ENCODE results near the gene VRK1.
A peak's percentile ranks its signal among the peaks of the same experiment; 100 is the strongest.

Gene VRK1

GRCh38 chr14:96888593-96888992 lies 91.4 kb downstream of the VRK1 start:
- DNase-seq = peak; percentile 96

GRCh38 chr14:96889091-96889490 lies 91.9 kb downstream of the VRK1 start:
- DNase-seq = no peak

- no peak for DNase-seq
Measured at GRCh38 chr14:96893966-96894622, 96.9 kb downstream of the VRK1 start.

- DNase-seq = no peak
Measured at GRCh38 chr14:96894966-96895365, 97.8 kb downstream of the VRK1 start.

GRCh38 chr14:96895658-96896271 lies 98.6 kb downstream of the VRK1 start:
- DNase-seq = no peak

GRCh38 chr14:96897184-96897583 lies 100.0 kb downstream of the VRK1 start:
- no peak for DNase-seq

- DNase-seq = no peak
Measured at GRCh38 chr14:96901227-96901626, 104.0 kb downstream of the VRK1 start.

- DNase-seq = no peak
Measured at GRCh38 chr14:96902004-96902403, 104.8 kb downstream of the VRK1 start.

GRCh38 chr14:96903444-96904023 lies 106.4 kb downstream of the VRK1 start:
- DNase-seq = no peak

GRCh38 chr14:96904201-96904600 lies 107.0 kb downstream of the VRK1 start:
- no peak for DNase-seq

GRCh38 chr14:96905065-96905464 lies 107.9 kb downstream of the VRK1 start:
- no peak for DNase-seq

GRCh38 chr14:96905825-96906224 lies 108.6 kb downstream of the VRK1 start:
- no peak for DNase-seq

- no peak for DNase-seq
Measured at GRCh38 chr14:96906434-96906833, 109.3 kb downstream of the VRK1 start.

- no peak for DNase-seq
Measured at GRCh38 chr14:96909841-96910364, 112.7 kb downstream of the VRK1 start.

- no peak for DNase-seq
Measured at GRCh38 chr14:96911499-96912149, 114.4 kb downstream of the VRK1 start.

GRCh38 chr14:96914571-96915128 lies 117.5 kb downstream of the VRK1 start:
- no peak for DNase-seq

- DNase-seq = no peak
Measured at GRCh38 chr14:96915478-96915877, 118.3 kb downstream of the VRK1 start.

GRCh38 chr14:96916751-96917150 lies 119.6 kb downstream of the VRK1 start:
- DNase-seq = no peak

GRCh38 chr14:96917442-96917963 lies 120.3 kb downstream of the VRK1 start:
- no peak for DNase-seq

GRCh38 chr14:96920023-96920422 lies 122.8 kb downstream of the VRK1 start:
- no peak for DNase-seq

- no peak for DNase-seq
Measured at GRCh38 chr14:96920820-96921219, 123.6 kb downstream of the VRK1 start.

- no peak for DNase-seq
Measured at GRCh38 chr14:96922986-96923385, 125.8 kb downstream of the VRK1 start.

- no peak for DNase-seq
Measured at GRCh38 chr14:96925422-96925821, 128.2 kb downstream of the VRK1 start.
